C4-2B (cell line): Measurements from ENCODE around the gene OR8B8.

Source experiments
- ZFX ChIP-seq: fragments of 450-650 bp; IDR thresholded peaks from 2 replicates; pipeline ENCODE4 v1.6.1; 2017
- TF ChIP-seq, protein P1 (sequence below): fragments of 450-650 bp; conservative IDR thresholded peaks from 2 replicates; pipeline ENCODE4 v1.5.1; 2017; ENCODE audit warnings: mild to moderate bottlenecking

DNA sequence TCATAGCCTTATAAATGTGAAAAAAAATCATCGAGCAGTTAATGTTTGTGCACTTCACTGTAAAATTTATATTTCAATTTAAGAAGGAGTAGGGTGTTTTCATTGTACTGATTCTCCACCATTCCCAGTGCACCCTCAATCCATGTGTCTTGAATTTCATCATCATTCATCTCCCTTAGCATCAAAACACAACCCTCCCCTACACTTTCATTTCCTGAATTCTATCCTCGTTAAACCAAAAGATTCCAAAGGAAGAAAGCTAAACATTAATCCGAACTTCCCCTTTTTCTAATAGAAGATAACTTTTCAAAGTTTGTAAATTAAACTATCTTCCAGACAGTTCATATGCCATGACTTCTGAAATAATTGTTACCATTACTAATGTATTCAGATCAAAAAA lies 34.1 kb upstream of the OR8B8 start:
- TF ChIP-seq, protein P1, sequence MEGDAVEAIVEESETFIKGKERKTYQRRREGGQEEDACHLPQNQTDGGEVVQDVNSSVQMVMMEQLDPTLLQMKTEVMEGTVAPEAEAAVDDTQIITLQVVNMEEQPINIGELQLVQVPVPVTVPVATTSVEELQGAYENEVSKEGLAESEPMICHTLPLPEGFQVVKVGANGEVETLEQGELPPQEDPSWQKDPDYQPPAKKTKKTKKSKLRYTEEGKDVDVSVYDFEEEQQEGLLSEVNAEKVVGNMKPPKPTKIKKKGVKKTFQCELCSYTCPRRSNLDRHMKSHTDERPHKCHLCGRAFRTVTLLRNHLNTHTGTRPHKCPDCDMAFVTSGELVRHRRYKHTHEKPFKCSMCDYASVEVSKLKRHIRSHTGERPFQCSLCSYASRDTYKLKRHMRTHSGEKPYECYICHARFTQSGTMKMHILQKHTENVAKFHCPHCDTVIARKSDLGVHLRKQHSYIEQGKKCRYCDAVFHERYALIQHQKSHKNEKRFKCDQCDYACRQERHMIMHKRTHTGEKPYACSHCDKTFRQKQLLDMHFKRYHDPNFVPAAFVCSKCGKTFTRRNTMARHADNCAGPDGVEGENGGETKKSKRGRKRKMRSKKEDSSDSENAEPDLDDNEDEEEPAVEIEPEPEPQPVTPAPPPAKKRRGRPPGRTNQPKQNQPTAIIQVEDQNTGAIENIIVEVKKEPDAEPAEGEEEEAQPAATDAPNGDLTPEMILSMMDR, result no peak
- no peak for TF ChIP-seq ZFX
